ENCODE measurements around the gene SETD2.

Gene SETD2

GRCh38 chr3:46990573-46991374 is 173.1 kb downstream of the SETD2 start:
- DNase-seq = no peak
- peak overlapping the region; percentile 69 to 93 for H3K27ac Mint-ChIP-seq

DNA sequence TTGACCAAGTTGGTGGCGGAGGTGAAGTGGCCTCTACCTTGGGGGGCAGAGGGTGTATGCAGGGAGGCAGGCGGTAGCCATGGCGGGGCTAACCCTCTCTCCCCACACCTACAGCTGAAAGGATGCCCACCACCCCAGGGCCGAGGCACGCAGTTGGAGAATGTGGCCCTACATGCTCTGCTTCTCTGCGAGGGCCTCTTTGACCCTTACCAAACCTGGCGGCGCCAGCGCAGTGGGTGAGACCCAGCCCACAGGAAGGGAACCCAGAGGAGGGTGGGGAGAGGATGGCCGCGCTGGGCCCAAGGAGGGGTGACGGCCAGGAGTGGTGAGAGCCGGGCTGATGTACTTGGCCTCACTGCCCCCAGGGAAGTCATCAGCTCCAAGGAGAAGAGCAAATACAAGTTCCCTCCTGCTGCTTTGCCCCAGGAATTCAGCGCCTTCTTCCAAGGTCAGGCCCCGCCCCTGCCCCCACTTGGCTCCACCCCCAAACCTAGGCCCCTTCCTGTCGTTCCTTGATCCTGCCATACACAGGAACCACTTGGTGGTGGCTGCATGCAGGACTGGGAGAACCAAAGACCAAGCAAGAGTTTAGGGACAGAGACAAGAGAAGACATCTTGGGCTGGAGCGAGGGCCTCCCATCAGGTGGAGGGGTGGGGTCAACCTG is 174.6 kb downstream of the SETD2 start:
- no peak for DNase-seq
- H3K9me3 Mint-ChIP-seq = no peaks in the 10 kb centered on the region
- peak overlapping the region; percentile 70 to 93 for H3K27ac Mint-ChIP-seq
- peaks cover 24% of the 10 kb centered on the region for H3K36me3 Mint-ChIP-seq (ENCODE audit: insufficient read depth)
- no peaks in the 10 kb centered on the region for H3K27me3 Mint-ChIP-seq
- ATAC-seq (replicated peaks) = no peak
- peak overlapping the region; percentile 83 to 85 for H3K4me3 Mint-ChIP-seq
- H3K4me1 Mint-ChIP-seq (ENCODE audit: low read depth in 2 of 2) = peaks cover 63 to 71% of the 10 kb centered on the region in 2 donors

More at GRCh38 chr3:46990573-46991374, 173.1 kb downstream of the SETD2 start:
- peaks cover 18% of the 10 kb centered on the region for H3K36me3 Mint-ChIP-seq (ENCODE audit: insufficient read depth)
- ATAC-seq (replicated peaks) = no peak
- H3K4me3 Mint-ChIP-seq = peak overlapping the region; percentile 21 to 49
- H3K9me3 Mint-ChIP-seq = no peaks in the 10 kb centered on the region
- no peaks in the 10 kb centered on the region for H3K27me3 Mint-ChIP-seq
- H3K4me1 Mint-ChIP-seq (ENCODE audit: low read depth in 2 of 2) = peaks cover 49 to 62% of the 10 kb centered on the region in 2 donors

DNA sequence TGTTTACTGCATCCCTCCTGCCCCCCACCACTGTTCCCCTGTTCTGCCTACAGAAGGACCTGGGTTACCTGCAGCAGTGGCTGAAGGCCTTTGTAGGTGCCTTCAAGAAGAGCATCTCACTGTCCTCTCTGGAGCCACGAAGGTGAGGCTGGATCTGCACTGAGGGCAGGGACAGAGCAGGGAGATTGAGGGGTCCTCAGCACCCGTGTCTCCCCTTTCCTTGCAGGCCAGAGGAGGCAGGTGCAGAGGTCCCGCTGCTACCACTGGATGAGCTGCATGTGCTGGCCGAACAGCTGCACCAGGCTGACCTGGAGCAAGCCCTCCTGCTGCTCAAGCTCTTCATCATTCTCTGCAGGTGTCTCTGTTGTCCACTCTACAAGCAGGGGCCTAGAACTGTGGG is 175.3 kb downstream of the SETD2 start:
- DNase-seq (no peak), ATAC-seq (replicated peaks) (no peak)
- H3K27ac Mint-ChIP-seq = peak overlapping the region; percentile 70 to 93
- H3K4me3 Mint-ChIP-seq = peak overlapping the region; percentile 83 to 85
- no peaks in the 10 kb centered on the region for H3K9me3 Mint-ChIP-seq
- H3K36me3 Mint-ChIP-seq (ENCODE audit: insufficient read depth) = peaks cover 25% of the 10 kb centered on the region
- H3K27me3 Mint-ChIP-seq = no peaks in the 10 kb centered on the region
- H3K4me1 Mint-ChIP-seq (ENCODE audit: low read depth in 2 of 2) = peaks cover 63 to 71% of the 10 kb centered on the region in 2 donors

- DNase-seq (peak; percentile 89 to 92 (median 89)), ATAC-seq (replicated peaks) (peak; percentile 97)
- Mint-ChIP-seq H3K4me1 (ENCODE audit: low read depth in 2 of 2) (peaks cover 64 to 69% of the 10 kb centered on the region in 2 donors), H3K4me3 (peak overlapping the region; percentile 83 to 85), H3K9me3 (no peaks in the 10 kb centered on the region), H3K27me3 (no peaks in the 10 kb centered on the region), H3K36me3 (ENCODE audit: insufficient read depth) (peaks cover 25% of the 10 kb centered on the region), H3K27ac (peak overlapping the region; percentile 70 to 93)
Observed at GRCh38 chr3:46987743-46988401, 176.0 kb downstream of the SETD2 start.

DNA sequence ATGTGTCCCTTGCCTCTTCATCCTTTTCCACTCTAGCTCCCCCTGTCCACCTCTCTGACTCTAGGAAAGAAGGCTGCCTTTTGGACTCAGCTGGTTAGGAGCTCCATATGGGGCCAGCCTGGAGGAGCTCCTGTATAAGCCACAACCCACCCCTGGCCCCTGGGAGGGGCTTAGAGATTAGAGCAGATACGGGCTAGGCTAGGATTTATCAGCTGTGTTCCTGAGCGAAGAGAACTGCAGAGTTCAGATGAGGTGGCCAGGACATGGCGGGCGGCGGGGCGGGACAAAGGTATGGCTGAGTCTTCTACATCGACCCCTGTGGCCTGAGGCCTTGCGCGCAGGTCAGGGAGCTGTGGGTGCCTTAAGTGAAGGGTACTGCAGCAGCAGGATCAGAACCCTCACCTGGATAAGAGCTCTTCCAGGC is 176.6 kb downstream of the SETD2 start:
- Mint-ChIP-seq H3K4me1 (ENCODE audit: low read depth in 2 of 2) (peaks cover 70 to 75% of the 10 kb centered on the region in 2 donors), H3K27ac (peak overlapping the region; percentile 70 to 93), H3K36me3 (ENCODE audit: insufficient read depth) (peaks cover 21% of the 10 kb centered on the region), H3K9me3 (no peaks in the 10 kb centered on the region), H3K27me3 (no peaks in the 10 kb centered on the region), H3K4me3 (peak overlapping the region; percentile 83 to 85)
- DNase-seq (peak in 1 of 3 experiments; percentile 30), ATAC-seq (replicated peaks) (peak; percentile 14)

DNA sequence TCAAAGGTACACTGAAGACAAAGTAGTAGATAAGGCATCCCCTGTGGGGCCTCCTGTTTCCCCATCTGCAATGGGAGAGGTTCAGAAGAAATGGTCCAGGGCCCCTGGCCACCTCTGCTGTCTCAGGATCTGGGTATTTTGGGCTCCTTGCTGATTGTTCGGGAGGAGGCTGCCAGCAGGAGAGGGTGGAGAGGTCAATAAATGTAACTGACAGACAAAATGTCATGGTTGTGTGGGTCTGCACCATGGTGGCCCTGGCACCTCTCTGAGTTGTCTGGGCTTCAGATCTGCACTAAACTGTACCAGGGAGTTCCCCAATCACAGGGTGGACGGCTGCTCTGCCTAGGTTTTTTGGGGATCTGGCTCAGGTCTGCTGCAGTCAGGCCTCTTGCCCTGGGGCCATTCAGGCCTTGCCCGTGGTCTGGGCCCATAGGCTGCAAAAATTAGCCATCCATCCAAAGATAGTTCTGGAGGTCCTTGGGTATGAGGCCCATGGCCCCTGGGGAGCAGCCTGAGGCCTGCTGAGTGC is 177.1 kb downstream of the SETD2 start:
- peaks cover 72 to 77% of the 10 kb centered on the region in 2 donors for H3K4me1 Mint-ChIP-seq (ENCODE audit: low read depth in 2 of 2)
- no peaks in the 10 kb centered on the region for H3K9me3 Mint-ChIP-seq
- no peak for ATAC-seq (replicated peaks)
- H3K36me3 Mint-ChIP-seq (ENCODE audit: insufficient read depth) = peaks cover 18% of the 10 kb centered on the region
- no peak for DNase-seq
- H3K27me3 Mint-ChIP-seq = no peaks in the 10 kb centered on the region
- peak overlapping the region; percentile 70 to 93 for H3K27ac Mint-ChIP-seq
- peak overlapping the region; percentile 83 to 85 for H3K4me3 Mint-ChIP-seq

- Mint-ChIP-seq H3K27me3 (no peaks in the 10 kb centered on the region), H3K27ac (peak overlapping the region; percentile 70 to 93), H3K4me1 (ENCODE audit: low read depth in 2 of 2) (peaks cover 76 to 79% of the 10 kb centered on the region in 2 donors), H3K9me3 (no peaks in the 10 kb centered on the region), H3K36me3 (ENCODE audit: insufficient read depth) (peaks cover 14% of the 10 kb centered on the region), H3K4me3 (peak overlapping the region; percentile 83 to 85)
- no peak for DNase-seq
- no peak for ATAC-seq (replicated peaks)
Observed at GRCh38 chr3:46986055-46986730, 177.7 kb downstream of the SETD2 start.

GRCh38 chr3:46985588-46985987 is 178.3 kb downstream of the SETD2 start:
- DNase-seq (no peak), ATAC-seq (replicated peaks) (no peak)
- H3K27ac Mint-ChIP-seq = peak overlapping the region in 1 of 2 donors; percentile 93
- H3K27me3 Mint-ChIP-seq = no peaks in the 10 kb centered on the region
- H3K4me3 Mint-ChIP-seq = peak overlapping the region; percentile 83 to 85
- H3K9me3 Mint-ChIP-seq = no peaks in the 10 kb centered on the region
- peaks cover 19% of the 10 kb centered on the region for H3K36me3 Mint-ChIP-seq (ENCODE audit: insufficient read depth)
- H3K4me1 Mint-ChIP-seq (ENCODE audit: low read depth in 2 of 2) = peaks cover 79 to 80% of the 10 kb centered on the region in 2 donors

DNA sequence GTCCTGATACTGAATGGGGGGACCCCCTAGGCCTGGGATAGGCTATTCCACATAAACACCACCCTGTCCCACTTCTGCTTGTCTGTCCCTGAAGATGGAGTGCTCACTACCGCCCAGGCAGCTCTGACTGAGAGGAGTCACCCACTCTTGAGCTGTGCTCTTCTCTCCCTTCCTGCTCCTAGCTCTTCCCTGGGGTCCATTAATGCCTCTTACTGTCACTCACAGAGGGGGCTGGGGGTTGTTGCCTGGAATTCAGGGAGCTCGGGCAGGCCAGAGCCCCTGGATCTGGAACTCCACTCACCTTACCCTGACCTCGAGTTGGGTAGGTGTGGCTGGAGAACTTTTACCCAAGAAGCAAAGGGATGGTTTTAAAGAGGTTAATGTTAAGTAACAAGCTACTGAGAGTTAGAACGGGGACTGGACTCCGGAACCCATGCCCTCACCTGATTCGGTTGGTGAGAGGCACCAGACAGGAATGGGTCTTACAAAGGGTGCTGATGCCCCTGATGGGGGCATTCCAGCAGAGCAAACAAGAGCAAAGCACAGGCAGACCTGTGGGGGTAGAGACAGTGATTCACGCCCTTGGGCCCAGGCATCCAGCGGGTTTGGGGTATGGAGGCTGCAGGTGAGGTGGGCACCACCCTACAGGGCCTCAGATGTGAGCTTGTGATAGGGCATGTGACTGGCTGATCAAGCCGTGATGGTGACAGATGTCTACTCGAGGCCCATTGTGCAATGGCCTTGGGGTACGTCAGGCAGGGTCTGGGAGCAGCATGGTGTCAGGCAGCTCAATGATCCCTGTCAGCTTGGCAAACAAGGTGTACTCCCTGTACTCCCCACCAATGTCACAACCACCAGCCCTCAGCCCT is 179.1 kb downstream of the SETD2 start:
- H3K36me3 Mint-ChIP-seq (ENCODE audit: insufficient read depth) = peaks cover 19% of the 10 kb centered on the region
- DNase-seq = no peak
- ATAC-seq (replicated peaks) = no peak
- peak overlapping the region; percentile 31 to 45 for H3K4me3 Mint-ChIP-seq
- H3K27me3 Mint-ChIP-seq = no peaks in the 10 kb centered on the region
- peak overlapping the region; percentile 86 to 93 for H3K27ac Mint-ChIP-seq
- peaks cover 71 to 74% of the 10 kb centered on the region in 2 donors for H3K4me1 Mint-ChIP-seq (ENCODE audit: low read depth in 2 of 2)
- no peaks in the 10 kb centered on the region for H3K9me3 Mint-ChIP-seq

GRCh38 chr3:46982546-46982945 is 181.4 kb downstream of the SETD2 start:
- ATAC-seq (replicated peaks) (no peak), DNase-seq (no peak)
- Mint-ChIP-seq H3K4me3 (peak overlapping the region; percentile 56 to 86), H3K9me3 (no peaks in the 10 kb centered on the region), H3K4me1 (ENCODE audit: low read depth in 2 of 2) (peaks cover 64 to 65% of the 10 kb centered on the region in 2 donors), H3K36me3 (ENCODE audit: insufficient read depth) (peaks cover 11% of the 10 kb centered on the region), H3K27me3 (no peaks in the 10 kb centered on the region), H3K27ac (peak overlapping the region; percentile 90 to 97)

- Mint-ChIP-seq H3K36me3 (ENCODE audit: insufficient read depth) (peaks cover 11% of the 10 kb centered on the region), H3K4me1 (ENCODE audit: low read depth in 2 of 2) (peaks cover 62% of the 10 kb centered on the region in 2 donors), H3K27me3 (no peaks in the 10 kb centered on the region), H3K4me3 (peak overlapping the region; percentile 86 to 88), H3K9me3 (no peaks in the 10 kb centered on the region), H3K27ac (peak overlapping the region; percentile 90 to 97)
- DNase-seq = no peak
- no peak for ATAC-seq (replicated peaks)
Observed at GRCh38 chr3:46981932-46982471, 181.9 kb downstream of the SETD2 start.

Measured in effector memory CD8-positive, alpha-beta T cell (primary cell).